Gastroesophageal sphincter (tissue), 3 donors: ENCODE measurements around the gene BUD13.

ENCODE experiments used
- POLR2A ChIP-seq, 2 donors: fragments of 450-650 bp; IDR thresholded peaks; one replicate each; pipeline ENCODE4 v1.6.1; 2017; ENCODE audit warnings: antibody characterized with exemption in 2 of 2, mild to moderate bottlenecking in 2 of 2, moderate library complexity in 1 of 2
- POLR2AphosphoS5 ChIP-seq: sonication (generic); formaldehyde crosslinking; IDR thresholded peaks from one replicate; pipeline ENCODE4 v1.6.1; 2017; ENCODE audit warnings: antibody characterized with exemption
- TF ChIP-seq, protein P1 (sequence below), 4 experiments: fragments of 200-600 bp in 2 of 4; fragments of 450-650 bp in 2 of 4; sonication (generic) in 1 of 4; IDR thresholded peaks; one replicate each; pipeline ENCODE4 v1.5.1; 2017 to 2019; ENCODE audit warnings: antibody characterized with exemption in 4 of 4, mild to moderate bottlenecking in 2 of 4, moderate library complexity in 2 of 4

GRCh38 chr11:116775975-116776374, 3.2 kb upstream of the BUD13 start:
- TF ChIP-seq POLR2A (IDR thresholded peaks at IDR 0.05) (no peak), POLR2AphosphoS5 (no peak)
- TF ChIP-seq, protein P1, sequence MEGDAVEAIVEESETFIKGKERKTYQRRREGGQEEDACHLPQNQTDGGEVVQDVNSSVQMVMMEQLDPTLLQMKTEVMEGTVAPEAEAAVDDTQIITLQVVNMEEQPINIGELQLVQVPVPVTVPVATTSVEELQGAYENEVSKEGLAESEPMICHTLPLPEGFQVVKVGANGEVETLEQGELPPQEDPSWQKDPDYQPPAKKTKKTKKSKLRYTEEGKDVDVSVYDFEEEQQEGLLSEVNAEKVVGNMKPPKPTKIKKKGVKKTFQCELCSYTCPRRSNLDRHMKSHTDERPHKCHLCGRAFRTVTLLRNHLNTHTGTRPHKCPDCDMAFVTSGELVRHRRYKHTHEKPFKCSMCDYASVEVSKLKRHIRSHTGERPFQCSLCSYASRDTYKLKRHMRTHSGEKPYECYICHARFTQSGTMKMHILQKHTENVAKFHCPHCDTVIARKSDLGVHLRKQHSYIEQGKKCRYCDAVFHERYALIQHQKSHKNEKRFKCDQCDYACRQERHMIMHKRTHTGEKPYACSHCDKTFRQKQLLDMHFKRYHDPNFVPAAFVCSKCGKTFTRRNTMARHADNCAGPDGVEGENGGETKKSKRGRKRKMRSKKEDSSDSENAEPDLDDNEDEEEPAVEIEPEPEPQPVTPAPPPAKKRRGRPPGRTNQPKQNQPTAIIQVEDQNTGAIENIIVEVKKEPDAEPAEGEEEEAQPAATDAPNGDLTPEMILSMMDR (IDR thresholded peaks at IDR 0.05) = no peak
